Ovary (tissue), 3 donors: ENCODE measurements around the gene TNS4.

ENCODE experiments used
- CTCF ChIP-seq, 3 donors: fragments of 450-650 bp in 2 of 3; fragments of 200-600 bp in 1 of 3; IDR thresholded peaks; one replicate each; pipeline versions ENCODE4 v1.5.1 to v1.8.0; 2016 to 2022; ENCODE audit warnings: antibody characterized with exemption in 3 of 3, mild to moderate bottlenecking in 1 of 3
- EP300 ChIP-seq: sonication (generic); formaldehyde crosslinking; IDR thresholded peaks from one replicate; pipeline ENCODE4 v1.6.1; 2017; ENCODE audit warnings: antibody characterized with exemption
- POLR2A ChIP-seq: fragments of 450-650 bp; IDR thresholded peaks from one replicate; pipeline ENCODE4 v1.6.1; 2017; ENCODE audit warnings: antibody characterized with exemption, mild to moderate bottlenecking, moderate library complexity
- donor health status: DM: no; HTN: no; CAD: no.

GRCh38 chr17:40524243-40524965 lies 23.0 kb upstream of the TNS4 start:
- TF ChIP-seq CTCF (IDR thresholded peaks at IDR 0.05): no peak
- TF ChIP-seq POLR2A: no peak
- no peak for TF ChIP-seq EP300
